ENCODE results near the gene ABITRAM. TPM values are rescaled to one million over a fixed set of nuclear protein-coding genes. Genes with fewer than 3 reads are reported as not detected.
"Not testable (repeated sequence)": the region's sequence is repeated elsewhere in the genome, so short reads cannot be mapped to it uniquely, and the experiment has no call there.

ABITRAM gene
- 12.3 and 12.5 TPM in 2 replicates for total RNA-seq

- intact Hi-C loops (cut with micrococcal nuclease), result loop anchor here (1.0 to 5.0 kb wide), 4 partner anchors 79 to 1323 kb away; partner anchors contain the start of genes CTNNAL1, EPB41L4B and TXN
Observed at GRCh38 chr9:108934323-108934893, at the start of gene ABITRAM. TSS of gene ABITRAM (plus strand) at chr9:108934400. CDS start at chr9:108934487, 87 bp downstream.

GRCh38 chr9:108884701-108885100 is 49.5 kb upstream of the ABITRAM start:
- intact Hi-C loops (cut with micrococcal nuclease), result no loop called here

GRCh38 chr9:108885643-108886348 is 48.4 kb upstream of the ABITRAM start:
- intact Hi-C loops (cut with micrococcal nuclease), result no loop called here

- intact Hi-C loops (cut with micrococcal nuclease), result not testable (repeated sequence)
Observed at GRCh38 chr9:108886594-108887271, 47.5 kb upstream of the ABITRAM start.

- intact Hi-C loops (cut with micrococcal nuclease), result no loop called here
Observed at GRCh38 chr9:108889649-108890067, 44.5 kb upstream of the ABITRAM start.

- intact Hi-C loops (cut with micrococcal nuclease), result no loop called here
Observed at GRCh38 chr9:108894225-108894997, 39.8 kb upstream of the ABITRAM start.

- intact Hi-C loops (cut with micrococcal nuclease), result no loop called here
Observed at GRCh38 chr9:108897324-108898096, 36.7 kb upstream of the ABITRAM start.

GRCh38 chr9:108899023-108899695 is 35.0 kb upstream of the ABITRAM start:
- intact Hi-C loops (cut with micrococcal nuclease), result not testable (repeated sequence)

- intact Hi-C loops (cut with micrococcal nuclease), result no loop called here
Observed at GRCh38 chr9:108900176-108900575, 34.0 kb upstream of the ABITRAM start.

- intact Hi-C loops (cut with micrococcal nuclease), result no loop called here
Observed at GRCh38 chr9:108903420-108904103, 30.6 kb upstream of the ABITRAM start.

GRCh38 chr9:108904161-108904560 is 30.0 kb upstream of the ABITRAM start:
- intact Hi-C loops (cut with micrococcal nuclease), result no loop called here

- intact Hi-C loops (cut with micrococcal nuclease), result no loop called here
Observed at GRCh38 chr9:108905494-108905893, 28.7 kb upstream of the ABITRAM start.

- intact Hi-C loops (cut with micrococcal nuclease), result no loop called here
Observed at GRCh38 chr9:108910402-108910801, 23.8 kb upstream of the ABITRAM start.

- intact Hi-C loops (cut with micrococcal nuclease), result no loop called here
Observed at GRCh38 chr9:108910914-108911313, 23.3 kb upstream of the ABITRAM start.

- intact Hi-C loops (cut with micrococcal nuclease), result no loop called here
Observed at GRCh38 chr9:108911820-108912219, 22.4 kb upstream of the ABITRAM start.

GRCh38 chr9:108913391-108913790 is 20.8 kb upstream of the ABITRAM start:
- intact Hi-C loops (cut with micrococcal nuclease), result no loop called here

- intact Hi-C loops (cut with micrococcal nuclease), result no loop called here
Observed at GRCh38 chr9:108919517-108919916, 14.7 kb upstream of the ABITRAM start.

GRCh38 chr9:108920401-108920800 is 13.8 kb upstream of the ABITRAM start:
- intact Hi-C loops (cut with micrococcal nuclease), result not testable (repeated sequence)

GRCh38 chr9:108921200-108921599 is 13.0 kb upstream of the ABITRAM start:
- intact Hi-C loops (cut with micrococcal nuclease), result no loop called here

GRCh38 chr9:108924466-108924865 is 9.7 kb upstream of the ABITRAM start:
- intact Hi-C loops (cut with micrococcal nuclease), result no loop called here
